Eye (tissue), 1 donor: ENCODE results near the gene NCLN.
"Not testable (repeated sequence)": the region's sequence is repeated elsewhere in the genome, so short reads cannot be mapped to it uniquely, and the experiment has no call there.

Source experiments
- DNase-seq: peaks from one replicate; pipeline ENCODE4 v3.0.0-alpha.2; 2015

Gene NCLN

GRCh38 chr19:3185461-3186159 is at the start of gene NCLN:
NCLN (plus strand) TSS chr19:3185930; CDS start chr19:3186031, 101 bp downstream.
- DNase-seq, result peak; percentile 99

GRCh38 chr19:3135961-3136683 is 49.6 kb upstream of the NCLN start, which contains the start of gene GNA15:
GNA15 (plus strand) TSS chr19:3136033; CDS start chr19:3136451, 418 bp downstream.
- no peak for DNase-seq

- no peak for DNase-seq
Measured at GRCh38 chr19:3136684-3137055, 49.1 kb upstream of the NCLN start.

- no peak for DNase-seq
Measured at GRCh38 chr19:3137119-3137518, 48.6 kb upstream of the NCLN start.

- no peak for DNase-seq
Measured at GRCh38 chr19:3138268-3138667, 47.5 kb upstream of the NCLN start.

GRCh38 chr19:3140667-3141038 is 45.1 kb upstream of the NCLN start:
- DNase-seq, result no peak

GRCh38 chr19:3142292-3142670 is 43.4 kb upstream of the NCLN start:
- no peak for DNase-seq

- no peak for DNase-seq
Measured at GRCh38 chr19:3142781-3143337, 42.9 kb upstream of the NCLN start.

- no peak for DNase-seq
Measured at GRCh38 chr19:3145909-3146676, 39.6 kb upstream of the NCLN start.

GRCh38 chr19:3146677-3147100 is 39.0 kb upstream of the NCLN start:
- DNase-seq, result no peak

- no peak for DNase-seq
Measured at GRCh38 chr19:3148503-3148902, 37.2 kb upstream of the NCLN start.

GRCh38 chr19:3149089-3149488 is 36.6 kb upstream of the NCLN start:
- no peak for DNase-seq

GRCh38 chr19:3149526-3150505 is 35.9 kb upstream of the NCLN start:
- DNase-seq, result no peak

- no peak for DNase-seq
Measured at GRCh38 chr19:3150739-3151329, 34.9 kb upstream of the NCLN start.

- no peak for DNase-seq
Measured at GRCh38 chr19:3151563-3152418, 33.9 kb upstream of the NCLN start.

- DNase-seq, result no peak
Measured at GRCh38 chr19:3152419-3152780, 33.3 kb upstream of the NCLN start.

GRCh38 chr19:3153286-3154230 is 32.2 kb upstream of the NCLN start:
- DNase-seq, result no peak

- DNase-seq, result not testable (repeated sequence)
Measured at GRCh38 chr19:3154447-3154846, 31.3 kb upstream of the NCLN start.

- peak; percentile 65 for DNase-seq
Measured at GRCh38 chr19:3154957-3155736, 30.6 kb upstream of the NCLN start.
